Thymus (tissue), 11 donors: ENCODE results near the gene TGM3. TPM values are rescaled to one million over a fixed set of nuclear protein-coding genes. Genes with fewer than 3 reads are reported as not detected.

ENCODE experiments used
- DNase-seq, 9 donors: peaks; one replicate each; pipeline ENCODE4 v3.0.0-alpha.2; 2013; ENCODE audit warnings: low spot score in 9 of 9, low read depth in 6 of 9, missing footprints in 1 of 9
- H3K27ac ChIP-seq, 2 donors: one replicate each; pipeline ENCODE4 v1.5.1; 2013; ENCODE audit warnings: control low read depth in 1 of 2, low read depth in 1 of 2, low read length in 1 of 2, mild to moderate bottlenecking in 1 of 2, moderate library complexity in 1 of 2
- H3K27me3 ChIP-seq, 2 donors: one replicate each; pipeline ENCODE4 v1.5.1; 2013; ENCODE audit warnings: low read length in 1 of 2; ENCODE audit not compliant: control insufficient read depth in 2 of 2, insufficient read depth in 1 of 2
- H3K36me3 ChIP-seq, 2 donors: one replicate each; pipeline ENCODE4 v1.5.1; 2013; ENCODE audit warnings: low read length in 1 of 2, mild to moderate bottlenecking in 1 of 2, moderate library complexity in 1 of 2; ENCODE audit not compliant: control insufficient read depth in 2 of 2, insufficient read depth in 2 of 2
- H3K4me1 ChIP-seq, 2 donors: one replicate each; pipeline ENCODE4 v1.5.1; 2013; ENCODE audit warnings: low read length in 2 of 2; ENCODE audit not compliant: control insufficient read depth in 2 of 2, insufficient read depth in 2 of 2
- H3K4me3 ChIP-seq, 2 donors: one replicate each; pipeline ENCODE4 v1.5.1; 2013; ENCODE audit warnings: low read length in 2 of 2, control low read depth in 1 of 2, mild to moderate bottlenecking in 1 of 2
- H3K9me3 ChIP-seq, 2 donors: one replicate each; pipeline ENCODE4 v1.5.1; 2013; ENCODE audit warnings: low read length in 1 of 2, mild to moderate bottlenecking in 1 of 2; ENCODE audit not compliant: control insufficient read depth in 2 of 2, insufficient read depth in 1 of 2
- WGBS: extraction: QIAGEN DNeasy Blood & Tissue Kit; methylation state at CpG from one replicate; pipeline ENCODE4 v1.1.7; 2013; 5-methylcytosine and 5-hydroxymethylcytosine counted together
- polyA plus RNA-seq: library from polyadenylated mRNA; stranded (reverse); fragments of 200-250 nt; gene quantifications from one replicate; pipeline ENCODE4 v1.2.3, GENCODE V29; 2013
- total RNA-seq: library from RNA; stranded (reverse); fragments of 120-200 nt; gene quantifications from one replicate; pipeline ENCODE4 v1.2.4, GENCODE V29; 2013
- donor health status: healthy.

Gene TGM3
- total and polyA plus RNA-seq, 2 donors = 0.28 to 0.66 TPM

GRCh38 chr20:2307136-2307535, 11.3 kb downstream of the TGM3 start:
- no peak overlapping the region for H3K4me3 ChIP-seq
- WGBS = 95% methylated on average over 4 of the region's 4 CpGs
- H3K27ac ChIP-seq = no peak overlapping the region
- peaks cover 0 to 2% of the 10 kb centered on the region in 2 donors for H3K27me3 ChIP-seq
- no peaks in the 10 kb centered on the region for H3K4me1 ChIP-seq
- DNase-seq = no peak
- no peaks in the 10 kb centered on the region for H3K36me3 ChIP-seq
- peaks cover 0 to 1% of the 10 kb centered on the region in 2 donors for H3K9me3 ChIP-seq

GRCh38 chr20:2311329-2311728, 15.5 kb downstream of the TGM3 start:
- H3K27ac ChIP-seq = no peak overlapping the region
- H3K4me1 ChIP-seq = no peaks in the 10 kb centered on the region
- WGBS = 97% methylated on average over 3 of the region's 3 CpGs
- no peaks in the 10 kb centered on the region for H3K27me3 ChIP-seq
- no peaks in the 10 kb centered on the region for H3K36me3 ChIP-seq
- H3K9me3 ChIP-seq = no peaks in the 10 kb centered on the region
- DNase-seq = no peak
- H3K4me3 ChIP-seq = no peak overlapping the region

- Histone ChIP-seq H3K27ac (no peak overlapping the region), H3K27me3 (no peaks in the 10 kb centered on the region), H3K4me1 (no peaks in the 10 kb centered on the region), H3K4me3 (no peak overlapping the region), H3K36me3 (no peaks in the 10 kb centered on the region), H3K9me3 (no peaks in the 10 kb centered on the region)
- WGBS = 94% methylated on average over 8 of the region's 8 CpGs
- DNase-seq = no peak
These were observed 17.1 kb downstream of the TGM3 start for GRCh38 chr20:2312876-2313275.

- 91% methylated on average over 3 of the region's 3 CpGs for WGBS
- no peaks in the 10 kb centered on the region for H3K9me3 ChIP-seq
- no peaks in the 10 kb centered on the region for H3K4me1 ChIP-seq
- no peak for DNase-seq
- no peaks in the 10 kb centered on the region for H3K36me3 ChIP-seq
- no peak overlapping the region for H3K4me3 ChIP-seq
- no peaks in the 10 kb centered on the region for H3K27me3 ChIP-seq
- H3K27ac ChIP-seq = no peak overlapping the region
These were observed 17.5 kb downstream of the TGM3 start for GRCh38 chr20:2313316-2313715.

- Histone ChIP-seq H3K27ac (no peak overlapping the region), H3K36me3 (no peaks in the 10 kb centered on the region), H3K4me1 (no peaks in the 10 kb centered on the region), H3K9me3 (no peaks in the 10 kb centered on the region), H3K4me3 (no peak overlapping the region), H3K27me3 (no peaks in the 10 kb centered on the region)
- WGBS = 86% methylated on average over 8 of the region's 8 CpGs
- no peak for DNase-seq
These were observed 19.1 kb downstream of the TGM3 start for GRCh38 chr20:2314759-2315439.

- H3K9me3 ChIP-seq = no peaks in the 10 kb centered on the region
- no peak for DNase-seq
- WGBS = 98% methylated on average over 1 of the region's 1 CpG
- H3K4me1 ChIP-seq = no peaks in the 10 kb centered on the region
- H3K27ac ChIP-seq = no peak overlapping the region
- H3K27me3 ChIP-seq = no peaks in the 10 kb centered on the region
- H3K36me3 ChIP-seq = no peaks in the 10 kb centered on the region
- H3K4me3 ChIP-seq = no peak overlapping the region
These were observed 19.6 kb downstream of the TGM3 start for GRCh38 chr20:2315440-2315778.

- Histone ChIP-seq H3K9me3 (no peaks in the 10 kb centered on the region), H3K27ac (no peak overlapping the region), H3K36me3 (no peaks in the 10 kb centered on the region), H3K4me3 (no peak overlapping the region), H3K27me3 (no peaks in the 10 kb centered on the region), H3K4me1 (no peaks in the 10 kb centered on the region)
- no peak for DNase-seq
- 96% methylated on average over 14 of the region's 14 CpGs for WGBS
These were observed 21.2 kb downstream of the TGM3 start for GRCh38 chr20:2316847-2317495.

- DNase-seq = no peak
- H3K36me3 ChIP-seq = no peaks in the 10 kb centered on the region
- 85% methylated on average over 6 of the region's 6 CpGs for WGBS
- H3K9me3 ChIP-seq = no peaks in the 10 kb centered on the region
- no peak overlapping the region for H3K4me3 ChIP-seq
- no peak overlapping the region for H3K27ac ChIP-seq
- H3K4me1 ChIP-seq = no peaks in the 10 kb centered on the region
- H3K27me3 ChIP-seq = no peaks in the 10 kb centered on the region
These were observed 25.2 kb downstream of the TGM3 start for GRCh38 chr20:2320813-2321658.

GRCh38 chr20:2323051-2323450, 27.2 kb downstream of the TGM3 start:
- WGBS = 100% methylated on average over 2 of the region's 2 CpGs
- H3K27ac ChIP-seq = no peak overlapping the region
- H3K4me1 ChIP-seq = no peaks in the 10 kb centered on the region
- no peaks in the 10 kb centered on the region for H3K36me3 ChIP-seq
- no peak overlapping the region for H3K4me3 ChIP-seq
- no peaks in the 10 kb centered on the region for H3K27me3 ChIP-seq
- no peaks in the 10 kb centered on the region for H3K9me3 ChIP-seq
- no peak for DNase-seq
